GM21423 (cell line): ENCODE results near the gene FHOD3.
"Not testable (repeated sequence)": the region's sequence is repeated elsewhere in the genome, so short reads cannot be mapped to it uniquely, and the experiment has no call there.

Experiments
- ATAC-seq: cut with Tn5 transposase; IDR thresholded peaks from one replicate; pipeline ENCODE4 v1.9.1; 2021; ENCODE audit warnings: mild to moderate bottlenecking, moderate library complexity; ENCODE audit not compliant: unreplicated experiment

FHOD3 gene

DNA sequence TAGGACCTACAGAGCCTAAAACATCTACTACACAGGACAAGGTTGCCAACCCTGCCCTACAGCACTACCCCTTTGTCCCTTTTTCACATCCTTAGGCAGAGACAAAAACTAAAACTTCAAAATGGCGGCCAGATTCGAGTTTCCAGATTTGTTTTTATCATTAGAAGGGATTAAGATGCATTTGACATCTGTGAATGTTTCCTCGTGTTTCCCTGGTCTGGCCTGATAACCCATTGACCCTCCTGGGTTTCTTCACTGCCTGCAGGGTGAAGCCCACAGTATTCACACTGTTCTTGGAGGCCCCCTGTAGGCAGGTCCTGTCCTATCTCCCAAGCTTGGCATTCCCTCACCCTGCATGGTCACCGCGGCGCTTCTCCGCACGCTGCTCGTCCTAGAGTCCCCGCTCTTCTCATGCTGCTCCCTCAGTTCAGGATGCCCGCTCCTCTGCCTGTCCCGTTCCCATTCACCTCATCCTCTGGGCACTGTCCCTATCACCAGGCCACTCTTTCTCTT, 463.7 kb downstream of the FHOD3 start:
- no peak for ATAC-seq

DNA sequence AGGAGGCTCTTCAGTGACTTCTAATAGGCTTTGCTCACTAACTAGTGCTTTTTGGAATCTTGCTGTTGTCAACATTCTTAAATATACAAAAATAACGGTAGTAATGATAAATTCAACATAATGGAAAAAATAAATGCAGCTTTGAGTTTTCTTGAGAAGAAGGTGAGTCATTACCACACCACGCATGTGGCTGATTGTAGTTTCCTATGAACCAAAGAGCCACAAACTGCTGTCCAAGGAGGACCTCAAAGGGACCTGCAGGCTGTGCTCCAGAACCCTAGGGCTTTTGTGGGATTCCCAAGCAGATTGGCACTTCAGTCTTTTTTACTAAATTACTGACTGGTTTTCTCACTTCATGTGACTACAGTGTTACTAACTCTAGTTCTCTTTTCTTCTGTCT, 464.6 kb downstream of the FHOD3 start:
- no peak for ATAC-seq

DNA sequence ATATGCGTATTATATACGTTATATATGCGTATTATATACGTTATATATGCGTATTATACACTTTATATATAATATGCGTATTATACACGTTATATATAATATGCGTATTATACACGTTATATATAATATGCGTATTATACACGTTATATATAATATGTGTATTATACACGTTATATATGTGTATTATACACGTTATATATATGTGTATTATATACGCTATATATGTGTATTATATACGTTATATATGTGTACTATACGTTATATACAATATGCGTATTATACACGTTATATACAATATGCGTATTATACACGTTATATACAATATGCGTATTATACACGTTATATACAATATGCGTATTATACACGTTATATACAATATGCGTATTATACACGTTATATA, 465.5 kb downstream of the FHOD3 start:
- not testable (repeated sequence) for ATAC-seq

DNA sequence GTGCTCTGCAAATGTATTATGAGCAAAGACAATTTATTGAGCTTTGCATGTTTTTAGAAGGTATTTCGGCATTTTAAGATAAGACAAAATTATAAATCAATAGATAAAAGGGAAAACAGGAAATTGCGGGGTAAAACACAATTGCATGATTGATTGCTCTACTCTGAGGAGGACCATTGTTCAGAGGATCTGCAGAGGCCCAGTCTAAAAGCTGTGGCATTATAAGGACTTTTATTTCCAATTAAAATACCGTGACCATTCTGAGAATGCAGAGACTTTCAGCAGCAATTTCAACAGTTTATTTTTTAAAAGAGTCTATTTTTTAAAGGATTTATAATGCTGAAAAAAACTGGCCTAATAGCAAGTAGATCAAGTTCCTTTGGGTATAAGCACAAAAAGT, 469.3 kb downstream of the FHOD3 start:
- no peak for ATAC-seq

- no peak for ATAC-seq
Measured at GRCh38 chr18:36769172-36769571, 471.7 kb downstream of the FHOD3 start.

GRCh38 chr18:36769611-36770314, 472.2 kb downstream of the FHOD3 start:
- ATAC-seq: no peak

GRCh38 chr18:36770315-36770946, 472.9 kb downstream of the FHOD3 start:
- ATAC-seq: no peak

- no peak for ATAC-seq
Measured at GRCh38 chr18:36771245-36771644, 473.7 kb downstream of the FHOD3 start.

GRCh38 chr18:36772241-36772723, 474.8 kb downstream of the FHOD3 start:
- ATAC-seq: no peak

- ATAC-seq: no peak
Measured at GRCh38 chr18:36775396-36775795, 477.9 kb downstream of the FHOD3 start.

DNA sequence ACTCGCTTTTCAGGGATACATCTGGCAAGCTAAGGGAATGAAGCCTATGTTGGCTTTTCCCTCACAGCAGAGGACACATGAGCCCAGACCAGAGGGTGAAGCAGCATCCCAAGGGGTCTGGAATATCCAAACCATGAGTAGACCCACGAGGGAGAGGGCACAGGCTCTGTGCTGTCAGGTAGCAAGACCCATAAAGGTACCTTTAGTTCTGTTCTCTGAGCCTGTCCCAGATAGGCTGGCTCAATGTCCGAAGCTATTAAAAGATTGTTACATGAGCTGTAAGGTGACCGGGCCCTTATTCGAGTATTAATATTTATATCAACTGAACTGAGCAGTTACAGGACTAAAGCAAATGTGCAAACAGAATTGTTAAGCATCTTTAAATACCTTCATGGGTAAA, 479.1 kb downstream of the FHOD3 start:
- ATAC-seq: no peak

DNA sequence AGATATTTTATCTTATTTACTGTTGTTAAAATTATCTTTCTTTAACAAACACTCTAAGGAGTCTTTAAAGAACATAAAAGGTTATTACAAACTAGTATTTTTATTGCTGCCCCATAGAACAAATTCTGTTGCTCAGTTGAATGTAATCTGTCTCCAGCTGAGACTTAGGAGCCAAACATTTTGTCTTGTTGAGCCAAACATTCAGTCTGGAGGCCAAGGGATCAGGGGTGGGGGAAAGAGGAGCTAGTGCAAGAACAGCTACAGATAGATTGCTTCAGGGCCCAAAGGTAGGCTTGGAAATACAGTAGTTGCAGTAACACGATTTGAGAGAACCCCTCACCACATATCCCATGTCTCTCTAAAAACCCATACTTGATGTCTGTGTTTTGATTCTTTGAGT, 480.1 kb downstream of the FHOD3 start:
- no peak for ATAC-seq

GRCh38 chr18:36780748-36781147, 483.2 kb downstream of the FHOD3 start:
- no peak for ATAC-seq

- no peak for ATAC-seq
Measured at GRCh38 chr18:36782710-36783109, 485.2 kb downstream of the FHOD3 start.

DNA sequence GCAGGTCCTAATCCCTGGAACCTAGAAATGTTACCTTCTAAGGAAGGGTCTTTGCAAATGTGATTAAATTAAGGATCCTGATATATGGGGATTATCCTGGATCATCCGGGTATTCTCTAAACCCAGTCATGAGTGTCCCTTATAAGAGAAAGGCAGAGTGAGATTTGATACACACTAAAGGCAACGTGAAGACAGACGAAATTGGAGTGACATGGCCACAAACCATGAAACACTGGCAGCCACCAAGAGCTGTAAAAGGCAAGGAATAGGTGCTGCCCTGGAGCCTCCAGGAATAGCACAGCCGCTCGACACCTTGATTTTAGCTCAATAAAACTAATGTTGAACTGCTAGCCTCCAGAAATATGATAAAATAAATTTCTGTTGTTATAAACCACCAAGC, 486.3 kb downstream of the FHOD3 start:
- ATAC-seq: no peak

DNA sequence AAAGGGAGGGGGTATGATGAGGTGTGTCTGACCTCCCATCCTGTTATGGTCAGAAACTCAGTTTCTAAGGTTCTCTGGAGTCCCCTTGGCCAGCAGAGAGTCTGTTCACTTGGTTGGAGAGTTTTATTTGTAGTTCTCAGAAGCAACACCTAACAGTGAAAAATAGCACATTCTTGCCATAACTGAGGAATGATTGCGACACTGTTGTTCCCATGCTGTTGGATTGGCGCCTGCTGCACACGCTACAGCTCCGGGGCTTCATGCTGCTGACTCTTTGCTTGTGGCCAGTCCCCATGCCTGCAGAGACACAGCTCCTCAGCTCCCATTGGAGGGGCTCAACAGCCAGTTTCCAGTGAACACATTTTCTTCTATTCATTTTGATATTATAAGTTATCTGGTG, 489.2 kb downstream of the FHOD3 start:
- ATAC-seq: no peak

- no peak for ATAC-seq
Measured at GRCh38 chr18:36792634-36793283, 495.2 kb downstream of the FHOD3 start.

DNA sequence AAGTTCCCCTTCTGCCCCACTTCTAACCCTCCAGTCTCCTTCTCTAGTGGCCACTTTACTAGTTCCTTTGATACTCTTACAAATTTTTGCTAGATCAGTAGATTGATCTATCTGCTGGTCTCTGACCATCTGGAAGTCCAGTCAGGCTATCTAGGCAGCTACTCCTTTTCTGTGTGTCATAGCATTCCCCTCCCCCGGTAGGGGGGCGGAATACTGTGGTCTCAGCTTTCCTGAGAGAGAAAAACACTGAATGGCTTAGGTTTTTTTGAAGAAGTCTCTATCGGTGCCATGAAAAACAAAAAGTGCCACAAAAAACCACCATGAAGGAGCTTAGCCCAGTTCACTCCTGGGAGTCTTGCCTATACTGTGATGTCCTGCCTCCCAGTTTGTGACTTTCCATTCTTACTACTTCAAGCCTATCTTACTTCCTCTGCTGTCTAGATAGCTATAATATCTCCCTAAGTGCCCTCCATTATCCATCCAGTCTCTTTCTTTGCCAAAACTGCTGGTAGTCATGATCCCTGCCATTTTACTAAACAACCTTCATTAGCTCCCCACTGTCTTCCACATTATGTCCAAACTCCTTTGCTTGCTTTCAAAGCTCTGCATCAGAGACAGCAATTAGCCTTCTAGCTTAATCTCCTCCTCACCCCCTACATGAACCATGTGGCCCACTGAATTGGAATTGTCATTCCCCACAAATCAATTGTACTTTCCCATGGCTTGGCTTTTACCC, 501.4 kb downstream of the FHOD3 start:
- ATAC-seq: no peak

DNA sequence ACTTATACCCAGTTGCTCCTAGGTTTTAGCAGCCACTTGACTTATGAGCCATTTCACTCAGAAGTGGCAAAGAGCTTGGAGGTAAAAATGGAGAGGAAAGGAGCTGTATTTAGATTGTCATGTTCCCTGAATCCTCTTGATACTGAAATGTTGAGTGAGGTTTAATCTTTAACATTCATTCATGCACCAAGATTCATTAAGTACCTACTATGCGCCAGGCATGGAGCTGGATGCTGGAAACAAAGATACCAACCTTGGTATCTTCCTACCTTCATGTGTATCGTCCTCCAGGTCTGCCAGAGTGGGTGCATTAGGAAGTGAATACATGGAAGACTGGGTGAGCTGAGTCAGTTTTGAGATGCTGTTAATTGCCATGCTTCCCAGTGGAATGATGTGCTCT, 507.6 kb downstream of the FHOD3 start:
- ATAC-seq: no peak

GRCh38 chr18:36808681-36809080, 511.2 kb downstream of the FHOD3 start:
- ATAC-seq: no peak
